Coronary artery (tissue), 2 donors: ENCODE data around the gene KCNC4.

Experiments used
- DNase-seq: peaks from one replicate; pipeline ENCODE4 v3.0.0-alpha.2; 2017; ENCODE audit warnings: low spot score
- H3K27ac ChIP-seq, 2 donors: fragments of 200-600 bp; sonication (generic); one replicate each; pipeline ENCODE4 v1.5.1; 2016 to 2019
- H3K4me3 ChIP-seq: fragments of 200-600 bp; sonication (generic); 2 replicates; pipeline ENCODE4 v1.5.1; 2016; ENCODE audit warnings: mild to moderate bottlenecking, moderate library complexity
- CTCF ChIP-seq: fragments of 200-600 bp; sonication (generic); IDR thresholded peaks from one replicate; pipeline ENCODE4 v1.5.1; 2019; ENCODE audit warnings: antibody characterized with exemption

The KCNC4 gene

DNA sequence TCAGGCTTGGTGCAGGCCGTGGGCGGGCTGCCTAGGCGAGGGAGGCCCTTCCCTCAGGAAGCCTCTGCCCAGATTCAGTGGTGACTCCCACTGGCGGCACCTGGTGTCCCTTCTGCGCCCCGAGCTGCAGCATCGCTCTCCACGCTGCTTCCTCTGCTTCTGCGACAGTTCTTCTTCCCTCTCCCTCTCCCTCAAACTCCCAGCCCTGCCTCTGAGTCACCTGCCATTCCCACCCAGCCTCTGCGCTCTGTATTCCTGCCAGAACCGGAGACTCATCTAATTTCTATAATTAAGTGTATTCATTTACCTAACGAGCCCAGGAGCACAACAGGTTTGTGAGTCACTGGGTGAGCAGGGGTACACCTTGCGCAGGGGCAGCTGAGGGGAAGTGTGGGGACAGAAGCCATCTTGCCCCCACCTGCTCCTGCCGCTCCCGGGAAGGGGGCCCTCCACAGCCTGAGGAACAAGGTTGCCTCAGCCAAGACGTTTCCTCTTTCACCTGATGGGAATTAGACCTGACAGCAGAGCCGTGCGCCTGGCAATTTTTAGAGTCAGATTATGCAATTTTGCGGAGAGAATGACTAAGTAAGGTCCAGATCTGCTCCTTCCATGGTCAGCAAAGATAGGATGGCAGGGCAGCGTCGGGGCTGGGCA is 19.4 kb downstream of the KCNC4 start:
- Histone ChIP-seq H3K4me3 (no peak overlapping the region), H3K27ac (no peak overlapping the region)
- no peak for DNase-seq
- no peak for TF ChIP-seq CTCF

DNA sequence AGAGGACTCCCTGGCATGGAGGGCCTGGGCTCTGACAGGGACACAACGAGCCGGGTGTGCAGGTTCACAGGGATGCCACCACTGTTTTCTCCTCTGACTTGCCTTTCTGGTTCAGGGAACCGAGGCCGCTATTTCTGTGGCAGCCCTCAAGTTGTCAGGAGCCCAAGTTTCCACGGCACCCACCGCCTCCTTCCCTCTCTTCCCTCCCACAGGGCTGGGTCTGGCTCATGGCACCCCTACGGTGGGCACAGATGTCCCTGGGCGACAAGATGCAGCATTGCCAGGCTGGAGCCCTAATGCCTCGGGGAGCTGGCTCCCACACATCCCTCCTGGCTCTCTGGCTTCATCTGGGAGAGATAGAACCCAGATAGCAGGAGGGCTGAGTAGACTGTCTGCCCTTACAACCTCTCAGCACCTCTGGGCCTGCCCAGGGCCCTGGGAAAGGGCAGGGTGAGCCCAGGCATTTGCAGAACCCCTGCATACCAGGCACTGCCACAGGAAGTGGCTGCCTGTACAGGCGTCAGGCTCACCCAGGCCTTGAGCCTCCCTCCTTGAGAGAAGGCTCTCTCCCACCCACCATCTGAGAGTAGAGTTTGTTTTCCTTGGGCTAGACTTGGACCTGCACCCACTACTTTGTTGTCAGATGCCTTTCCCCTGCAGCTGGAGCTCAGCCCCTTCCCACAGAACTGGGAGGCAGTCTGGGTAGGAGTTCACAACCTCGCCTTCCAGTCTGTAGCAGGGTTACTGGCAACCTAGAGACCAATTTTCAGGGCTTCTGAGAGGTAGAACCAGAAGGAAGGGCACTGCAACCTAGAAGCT is 20.5 kb downstream of the KCNC4 start:
- TF ChIP-seq CTCF: no peak

DNA sequence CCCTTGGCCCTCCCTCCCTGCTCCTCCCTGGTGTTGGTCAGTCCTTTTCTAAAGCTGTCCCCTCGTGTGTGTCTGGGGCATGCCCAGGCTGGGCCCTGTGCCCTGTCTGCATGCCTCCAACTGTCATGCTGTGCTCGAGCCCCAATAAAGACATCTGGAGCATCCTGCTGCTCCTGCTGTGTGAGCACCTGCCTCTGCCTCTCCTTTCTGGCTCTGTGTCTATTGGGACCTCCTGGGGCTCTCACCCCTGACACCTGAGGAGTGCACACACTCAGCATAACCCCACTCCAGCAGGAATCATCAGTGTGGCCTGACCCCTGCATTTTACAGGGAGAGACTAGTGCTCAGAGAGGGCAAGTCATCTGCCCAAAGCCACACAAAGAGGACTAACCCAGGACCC is 23.7 kb downstream of the KCNC4 start:
- TF ChIP-seq CTCF: no peak
- no peak overlapping the region for H3K4me3 ChIP-seq

More for the DNA sequence above, 20.5 kb downstream of the KCNC4 start:
- Histone ChIP-seq H3K27ac (no peak overlapping the region), H3K4me3 (no peak overlapping the region)
- no peak for DNase-seq

GRCh38 chr1:110234691-110235090 is 24.6 kb downstream of the KCNC4 start:
- H3K27ac ChIP-seq: no peak overlapping the region

More for the DNA sequence above, 23.7 kb downstream of the KCNC4 start:
- DNase-seq: no peak
- no peak overlapping the region for H3K27ac ChIP-seq

GRCh38 chr1:110235181-110235833 is 25.2 kb downstream of the KCNC4 start:
- no peak for TF ChIP-seq CTCF
- Histone ChIP-seq H3K4me3 (no peak overlapping the region), H3K27ac (peak overlapping the region in 1 of 2 donors; percentile 41)
- no peak for DNase-seq

More at GRCh38 chr1:110234691-110235090, 24.6 kb downstream of the KCNC4 start:
- no peak overlapping the region for H3K4me3 ChIP-seq
- DNase-seq: no peak
- no peak for TF ChIP-seq CTCF

- DNase-seq: no peak
- Histone ChIP-seq H3K4me3 (no peak overlapping the region), H3K27ac (peak overlapping the region in 1 of 2 donors; percentile 41)
- no peak for TF ChIP-seq CTCF
Measured at GRCh38 chr1:110235834-110236682, 25.9 kb downstream of the KCNC4 start.
